Mesendoderm (in vitro differentiated cells): ENCODE results near the gene PEX14.

Experiments
- DNase-seq: peaks from one replicate; pipeline ENCODE4 v3.0.0; 2013
- H2AK5ac ChIP-seq: 2 replicates; pipeline ENCODE4 v1.6.1; 2013; ENCODE audit warnings: low read length, inconsistent platforms
- H2BK120ac ChIP-seq: 2 replicates; pipeline ENCODE4 v1.6.1; 2013; ENCODE audit warnings: low read depth, mild to moderate bottlenecking, low read length, moderate library complexity, mixed read lengths
- H2BK15ac ChIP-seq: replicated peaks from 2 replicates; pipeline ENCODE4 v1.6.1; 2013; ENCODE audit warnings: low read depth, mild to moderate bottlenecking, moderate library complexity
- H2BK5ac ChIP-seq: 2 replicates; pipeline ENCODE4 v1.6.1; 2013; ENCODE audit warnings: low read length, inconsistent platforms
- H3K18ac ChIP-seq: 2 replicates; pipeline ENCODE4 v1.6.1; 2013; ENCODE audit warnings: mild to moderate bottlenecking, low read length, mixed read lengths
- H3K23ac ChIP-seq: one replicate; pipeline ENCODE4 v1.6.1; 2013; ENCODE audit warnings: low read length
- H3K27ac ChIP-seq: 2 replicates; pipeline ENCODE4 v1.5.1; 2013; ENCODE audit warnings: low read depth, mild to moderate bottlenecking, inconsistent platforms, low read length, moderate library complexity
- H3K27me3 ChIP-seq: 2 replicates; pipeline ENCODE4 v1.6.1; 2013; ENCODE audit warnings: low read length, control low read depth, mild to moderate bottlenecking, inconsistent platforms; ENCODE audit not compliant: insufficient read depth, poor library complexity
- H3K36me3 ChIP-seq: 2 replicates; pipeline ENCODE4 v1.6.1; 2013; ENCODE audit warnings: low read length, inconsistent platforms; ENCODE audit not compliant: control insufficient read depth, insufficient read depth
- H3K4ac ChIP-seq: one replicate; pipeline ENCODE4 v1.6.1; 2013; ENCODE audit warnings: low read depth, mild to moderate bottlenecking, low read length, moderate library complexity
- H3K4me1 ChIP-seq: 2 replicates; pipeline ENCODE4 v1.6.1; 2013; ENCODE audit warnings: low read depth, low read length, inconsistent platforms; ENCODE audit not compliant: control insufficient read depth
- H3K4me2 ChIP-seq: 2 replicates; pipeline ENCODE4 v1.6.1; 2013; ENCODE audit warnings: low read length
- H3K4me3 ChIP-seq: 2 replicates; pipeline ENCODE4 v1.5.1; 2013; ENCODE audit warnings: mild to moderate bottlenecking, low read length
- H3K56ac ChIP-seq: one replicate; pipeline ENCODE4 v1.6.1; 2013; ENCODE audit warnings: low read length
- H3K79me1 ChIP-seq: 2 replicates; pipeline ENCODE4 v1.6.1; 2013; ENCODE audit warnings: low read length, inconsistent platforms
- H3K79me2 ChIP-seq: 2 replicates; pipeline ENCODE4 v1.6.1; 2013; ENCODE audit warnings: mild to moderate bottlenecking, low read length; ENCODE audit not compliant: control insufficient read depth, insufficient read depth
- H3K9ac ChIP-seq: 2 replicates; pipeline ENCODE4 v1.6.1; 2013; ENCODE audit warnings: low read length, inconsistent platforms
- H4K5ac ChIP-seq: one replicate; pipeline ENCODE4 v1.6.1; 2013; ENCODE audit warnings: low read length
- H4K8ac ChIP-seq: one replicate; pipeline ENCODE4 v1.6.1; 2013; ENCODE audit warnings: low read depth, mild to moderate bottlenecking, control low read depth, low read length, moderate library complexity
- WGBS: extraction: QIAGEN DNeasy Blood & Tissue Kit; methylation state at CpG from one replicate; pipeline ENCODE4 v1.1.7; 2013; ENCODE audit warnings: low lambda C conversion rate, missing lambda C conversion rate; ENCODE audit not compliant: insufficient coverage; ENCODE audit errors: extremely low coverage; 5-methylcytosine and 5-hydroxymethylcytosine counted together

Gene PEX14

DNA sequence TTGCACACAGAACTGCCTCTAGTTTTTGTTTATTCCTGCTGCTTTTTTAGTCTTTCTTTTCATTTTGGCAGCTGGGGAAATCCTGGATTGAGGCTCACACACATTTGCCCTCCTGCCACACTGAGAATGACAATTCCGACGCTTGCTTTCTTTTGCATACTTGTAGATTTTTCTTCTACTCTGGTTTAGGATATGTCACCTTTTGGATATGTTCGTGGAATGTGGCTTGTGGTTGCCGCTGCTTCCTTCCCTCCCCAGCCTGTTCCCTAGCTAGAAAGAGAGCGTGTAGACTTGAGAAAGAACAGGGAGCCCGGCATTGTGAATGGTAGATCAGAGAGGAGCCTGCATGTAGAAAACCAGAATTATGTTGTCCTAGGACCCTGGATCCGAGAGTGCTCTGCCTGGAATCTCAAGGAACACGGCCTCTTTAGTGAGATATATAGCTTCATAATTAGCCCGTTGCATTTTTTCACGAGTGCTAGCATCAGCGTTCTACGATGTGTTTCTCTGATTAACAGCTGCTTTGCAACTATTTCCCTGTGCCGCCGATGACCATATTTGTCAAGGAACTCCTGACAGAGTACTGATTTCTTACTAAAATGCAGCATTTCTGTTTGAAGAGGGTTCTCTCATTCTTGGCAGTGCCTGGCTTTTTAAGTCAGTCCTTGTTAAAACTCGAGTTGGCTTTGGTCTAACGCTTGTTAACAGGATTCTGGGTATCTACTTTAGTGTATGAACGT, 56.2 kb downstream of the PEX14 start:
- Histone ChIP-seq H4K5ac (no peak overlapping the region), H3K4ac (peak overlapping the region; percentile 6), H2BK15ac (no peak overlapping the region), H2BK120ac (no peak overlapping the region), H3K18ac (peak overlapping the region; percentile 75), H2BK5ac (no peak overlapping the region), H3K23ac (no peak overlapping the region), H3K36me3 (no peaks in the 10 kb centered on the region), H3K4me1 (peaks cover 24% of the 10 kb centered on the region), H3K79me1 (peaks cover 8% of the 10 kb centered on the region), H3K27ac (peak overlapping the region; percentile 62), H2AK5ac (no peak overlapping the region), H4K8ac (no peak overlapping the region), H3K79me2 (peaks cover 4% of the 10 kb centered on the region), H3K4me2 (peak overlapping the region; percentile 45), H3K4me3 (no peak overlapping the region), H3K56ac (peak overlapping the region; percentile 80), H3K9ac (peak overlapping the region; percentile 60), H3K27me3 (no peaks in the 10 kb centered on the region)
- peak; percentile 87 for DNase-seq
- WGBS, result no CpG with 5 or more reads among the region's 17 CpGs

DNA sequence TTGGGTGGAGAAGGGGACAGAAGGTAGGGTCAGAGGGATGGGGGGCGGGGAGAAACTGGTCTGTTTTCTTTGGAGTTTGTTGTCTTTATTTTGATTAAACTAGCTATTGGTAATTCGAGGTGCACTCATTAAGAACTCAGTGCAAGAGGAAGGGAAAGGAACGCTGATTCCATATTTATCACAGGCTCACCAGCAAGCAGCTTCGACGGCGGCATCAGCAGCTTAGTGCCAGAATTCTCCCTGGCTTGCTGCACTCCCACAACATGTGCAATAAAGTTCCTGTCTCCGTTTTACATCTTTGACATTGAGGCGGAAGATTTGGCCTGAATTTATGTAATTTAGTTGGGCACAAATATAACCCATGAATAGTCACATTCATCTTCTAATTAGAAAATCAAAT, 57.6 kb downstream of the PEX14 start:
- peak overlapping the region; percentile 34 for H3K56ac ChIP-seq
- H4K8ac ChIP-seq, result no peak overlapping the region
- H2AK5ac ChIP-seq, result no peak overlapping the region
- peaks cover 4% of the 10 kb centered on the region for H3K79me2 ChIP-seq
- H3K36me3 ChIP-seq, result no peaks in the 10 kb centered on the region
- H3K4ac ChIP-seq, result no peak overlapping the region
- H3K27me3 ChIP-seq, result no peaks in the 10 kb centered on the region
- peaks cover 10% of the 10 kb centered on the region for H3K79me1 ChIP-seq
- H2BK15ac ChIP-seq, result no peak overlapping the region
- H3K4me1 ChIP-seq, result peaks cover 24% of the 10 kb centered on the region
- no peak overlapping the region for H2BK120ac ChIP-seq
- no peak overlapping the region for H3K23ac ChIP-seq
- H3K18ac ChIP-seq, result no peak overlapping the region
- no peak overlapping the region for H2BK5ac ChIP-seq
- H4K5ac ChIP-seq, result no peak overlapping the region
- no peak overlapping the region for H3K9ac ChIP-seq
- no peak overlapping the region for H3K4me2 ChIP-seq
- WGBS, result no CpG with 5 or more reads among the region's 8 CpGs
- no peak overlapping the region for H3K4me3 ChIP-seq
- no peak for DNase-seq
- H3K27ac ChIP-seq, result no peak overlapping the region

DNA sequence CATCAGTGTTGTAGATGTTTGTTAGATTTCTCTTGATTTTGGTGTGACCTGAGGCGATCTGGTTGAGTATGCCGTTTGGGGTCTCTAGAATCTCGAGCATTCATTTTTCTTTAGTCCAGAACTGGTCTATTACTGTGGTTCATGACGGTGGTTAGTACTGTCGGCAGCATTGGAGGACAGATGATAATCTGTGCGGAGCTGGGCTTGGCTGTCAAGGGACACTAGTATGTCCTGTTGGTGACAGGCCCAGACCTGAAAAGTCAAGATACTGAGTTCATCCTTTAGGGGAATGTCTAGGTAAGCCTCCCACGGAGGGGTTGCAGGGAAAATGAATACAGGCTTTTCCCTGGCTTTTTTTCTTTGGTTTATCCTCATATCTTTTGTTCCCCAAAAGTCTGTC, 59.8 kb downstream of the PEX14 start:
- H2AK5ac ChIP-seq, result no peak overlapping the region
- no CpG with 5 or more reads among the region's 7 CpGs for WGBS
- H3K4me1 ChIP-seq, result peaks cover 17% of the 10 kb centered on the region

DNA sequence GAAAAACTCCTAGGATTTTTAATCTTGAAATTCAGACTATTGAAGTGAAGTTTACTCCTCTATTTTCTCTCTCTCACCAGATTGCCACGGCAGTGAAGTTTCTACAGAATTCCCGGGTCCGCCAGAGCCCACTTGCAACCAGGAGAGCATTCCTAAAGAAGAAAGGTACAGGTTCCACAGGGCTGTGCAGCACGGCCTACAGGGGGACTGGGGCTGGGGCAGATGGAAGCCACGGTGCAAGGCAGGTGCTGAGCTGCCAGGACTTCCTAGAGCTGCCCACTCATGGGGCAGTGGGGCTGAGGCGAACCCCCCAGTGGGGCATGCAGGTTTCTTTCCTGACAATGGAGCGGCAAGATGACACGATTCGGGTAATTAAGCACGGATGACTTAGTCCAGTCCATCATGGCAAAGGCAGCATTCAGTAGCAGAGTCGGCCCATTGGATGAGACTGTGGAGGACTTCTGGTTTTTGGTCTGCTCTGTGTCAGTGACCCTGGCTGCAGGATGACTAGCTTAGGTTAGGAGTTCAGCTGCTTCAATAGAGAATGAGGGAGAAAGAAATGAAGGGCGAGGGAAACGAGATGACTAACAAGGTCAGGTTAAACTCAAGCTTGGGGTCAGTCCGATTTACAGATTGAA, 61.5 kb downstream of the PEX14 start:
- Histone ChIP-seq H3K56ac (no peak overlapping the region), H3K4me2 (no peak overlapping the region), H4K5ac (no peak overlapping the region), H4K8ac (no peak overlapping the region), H3K27ac (no peak overlapping the region), H3K27me3 (no peaks in the 10 kb centered on the region), H3K18ac (no peak overlapping the region), H3K79me1 (peaks cover 10% of the 10 kb centered on the region), H2AK5ac (no peak overlapping the region), H3K23ac (no peak overlapping the region), H2BK120ac (no peak overlapping the region), H2BK5ac (no peak overlapping the region), H2BK15ac (no peak overlapping the region), H3K4ac (no peak overlapping the region), H3K4me3 (no peak overlapping the region), H3K36me3 (no peaks in the 10 kb centered on the region), H3K9ac (no peak overlapping the region), H3K4me1 (peaks cover 16% of the 10 kb centered on the region), H3K79me2 (peaks cover 4% of the 10 kb centered on the region)
- DNase-seq, result no peak
- no CpG with 5 or more reads among the region's 14 CpGs for WGBS

More for the DNA sequence above, 59.8 kb downstream of the PEX14 start:
- no peaks in the 10 kb centered on the region for H3K36me3 ChIP-seq
- no peak overlapping the region for H3K9ac ChIP-seq
- no peak overlapping the region for H2BK15ac ChIP-seq
- no peak overlapping the region for H3K4me3 ChIP-seq
- H2BK120ac ChIP-seq, result no peak overlapping the region
- H3K4ac ChIP-seq, result no peak overlapping the region
- H3K4me2 ChIP-seq, result no peak overlapping the region
- no peak overlapping the region for H3K27ac ChIP-seq
- H3K27me3 ChIP-seq, result no peaks in the 10 kb centered on the region
- H3K79me1 ChIP-seq, result peaks cover 10% of the 10 kb centered on the region
- H3K79me2 ChIP-seq, result peaks cover 4% of the 10 kb centered on the region
- H4K5ac ChIP-seq, result no peak overlapping the region
- H3K56ac ChIP-seq, result no peak overlapping the region
- no peak overlapping the region for H4K8ac ChIP-seq
- no peak overlapping the region for H3K23ac ChIP-seq
- H2BK5ac ChIP-seq, result no peak overlapping the region
- H3K18ac ChIP-seq, result peak overlapping the region; percentile 76
- no peak for DNase-seq

DNA sequence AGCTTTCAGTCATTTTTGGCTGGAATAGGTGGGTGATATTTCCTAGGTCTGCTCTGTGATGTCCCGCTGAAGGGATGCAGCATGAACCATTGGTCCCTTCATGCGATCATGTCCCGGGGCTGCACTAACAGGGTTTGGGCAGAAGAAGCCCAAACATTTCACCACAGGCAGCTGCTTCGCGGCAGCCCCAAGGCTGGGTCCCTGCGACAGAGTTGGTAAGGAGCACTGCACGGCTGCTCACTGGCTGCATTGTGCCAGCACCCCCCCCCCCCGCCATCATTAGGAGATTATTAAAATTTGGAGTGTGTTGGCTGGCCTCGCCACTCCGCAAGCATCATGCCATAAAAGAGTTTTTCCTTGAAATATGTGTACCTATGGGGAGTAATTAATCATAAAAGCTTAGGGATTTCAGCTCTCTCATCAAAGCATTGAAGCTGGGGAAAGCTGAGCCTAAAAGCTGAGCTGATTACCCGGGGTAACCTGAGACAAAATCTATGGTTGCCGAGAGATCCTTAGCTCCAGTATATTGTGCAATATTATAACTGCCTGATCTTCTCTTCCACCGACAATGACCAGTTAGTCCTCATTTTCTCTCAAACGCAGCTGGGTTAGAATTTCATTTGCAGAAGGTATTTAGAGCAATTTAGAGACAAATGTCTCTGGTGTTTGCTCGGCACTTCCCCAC, 62.5 kb downstream of the PEX14 start:
- no peak for DNase-seq
- peaks cover 9% of the 10 kb centered on the region for H3K79me1 ChIP-seq
- H2BK5ac ChIP-seq, result no peak overlapping the region
- no CpG with 5 or more reads among the region's 15 CpGs for WGBS
- no peak overlapping the region for H3K4ac ChIP-seq
- H4K8ac ChIP-seq, result no peak overlapping the region
- no peak overlapping the region for H3K4me3 ChIP-seq
- no peak overlapping the region for H2BK15ac ChIP-seq
- no peak overlapping the region for H3K27ac ChIP-seq
- H2AK5ac ChIP-seq, result no peak overlapping the region
- no peak overlapping the region for H2BK120ac ChIP-seq
- H3K36me3 ChIP-seq, result no peaks in the 10 kb centered on the region
- H3K4me2 ChIP-seq, result no peak overlapping the region
- H3K18ac ChIP-seq, result no peak overlapping the region
- no peaks in the 10 kb centered on the region for H3K27me3 ChIP-seq
- H3K79me2 ChIP-seq, result peaks cover 4% of the 10 kb centered on the region
- H3K23ac ChIP-seq, result no peak overlapping the region
- no peak overlapping the region for H3K56ac ChIP-seq
- H3K4me1 ChIP-seq, result peaks cover 14% of the 10 kb centered on the region
- no peak overlapping the region for H3K9ac ChIP-seq
- no peak overlapping the region for H4K5ac ChIP-seq
